HG02943 (cell line): ENCODE measurements around the gene APBA1.

Experiments used
- ATAC-seq: cut with Tn5 transposase; IDR thresholded peaks from one replicate; pipeline ENCODE4 v1.9.1; 2021; ENCODE audit warnings: mild to moderate bottlenecking, low read depth, moderate library complexity; ENCODE audit not compliant: unreplicated experiment

The APBA1 gene

DNA sequence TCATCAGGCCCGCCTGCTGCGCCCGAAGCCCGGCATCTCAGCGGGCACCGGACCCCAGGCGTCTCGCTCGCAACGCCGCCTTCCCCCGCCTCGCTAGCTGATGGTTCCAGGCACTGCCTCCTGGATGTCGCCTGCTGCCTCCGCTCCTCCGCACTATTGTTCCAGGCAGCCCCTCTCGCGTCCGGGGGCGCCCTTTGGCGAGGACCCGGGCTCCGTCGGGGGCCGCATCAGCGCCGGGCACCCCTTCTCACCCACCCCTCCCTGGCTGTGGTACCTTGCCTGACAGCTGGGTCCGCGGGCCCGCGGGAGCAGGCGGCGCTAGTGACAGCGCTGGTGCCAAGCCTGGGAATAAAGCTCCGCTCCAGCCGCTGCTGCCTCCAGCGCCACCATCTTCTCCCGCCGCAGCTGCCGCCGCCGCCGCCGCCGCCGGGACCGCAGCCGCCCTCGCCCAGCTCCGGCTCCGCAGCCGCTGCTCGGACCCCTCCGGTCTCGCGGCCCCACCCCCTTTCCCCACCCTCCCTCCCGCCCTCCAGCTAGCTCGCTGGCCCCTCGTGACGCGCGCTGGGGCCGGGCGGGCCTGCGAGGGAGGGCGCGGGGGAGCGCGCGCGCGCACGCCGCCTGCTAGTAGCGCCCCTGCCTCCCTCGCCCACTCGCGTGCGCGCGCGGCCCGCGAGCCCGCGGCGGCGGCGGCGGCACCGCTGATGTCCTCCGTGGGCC lies at the start of gene APBA1:
TSS of gene APBA1 (minus strand) at position 493 of the 717 bp plus-strand sequence.
- ATAC-seq = peak; percentile 37

DNA sequence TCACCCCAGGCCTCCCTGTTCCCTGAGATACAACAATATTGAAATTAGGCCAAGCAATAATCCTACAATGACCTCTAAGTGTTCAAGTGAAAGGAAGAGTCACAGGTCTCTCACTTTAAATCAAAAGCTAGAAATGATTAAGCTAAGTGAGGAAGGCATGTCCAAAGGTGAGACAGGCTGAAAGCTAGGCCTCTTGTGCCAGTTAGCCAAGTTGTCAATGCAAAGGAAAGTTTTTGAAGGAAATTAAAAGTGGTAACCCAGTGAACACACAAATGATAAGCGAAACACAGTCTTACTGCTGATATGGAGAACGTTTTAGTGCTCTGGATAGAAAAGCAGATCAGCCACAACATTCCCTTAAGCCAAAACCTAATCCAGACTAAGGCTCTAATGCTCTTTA lies 47.8 kb upstream of the APBA1 start:
- no peak for ATAC-seq

DNA sequence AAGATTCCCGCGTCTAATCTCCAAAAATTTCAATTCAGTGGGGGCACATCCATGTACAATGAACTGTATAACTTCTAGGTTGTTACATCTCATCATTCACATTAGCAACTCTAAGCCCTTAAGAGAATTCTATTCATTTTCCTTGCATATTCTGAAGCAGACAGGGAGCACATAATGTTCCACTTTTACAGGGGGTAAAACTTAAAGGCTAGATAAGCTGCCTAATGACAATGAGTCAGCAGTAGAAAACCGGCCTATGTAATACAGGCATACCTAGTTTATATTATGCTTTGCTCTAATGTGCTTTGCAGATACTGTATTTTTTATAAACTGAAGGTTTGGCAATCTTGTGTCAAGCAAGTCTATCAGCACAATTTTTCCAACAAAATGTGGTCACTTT lies 47.2 kb upstream of the APBA1 start:
- no peak for ATAC-seq

DNA sequence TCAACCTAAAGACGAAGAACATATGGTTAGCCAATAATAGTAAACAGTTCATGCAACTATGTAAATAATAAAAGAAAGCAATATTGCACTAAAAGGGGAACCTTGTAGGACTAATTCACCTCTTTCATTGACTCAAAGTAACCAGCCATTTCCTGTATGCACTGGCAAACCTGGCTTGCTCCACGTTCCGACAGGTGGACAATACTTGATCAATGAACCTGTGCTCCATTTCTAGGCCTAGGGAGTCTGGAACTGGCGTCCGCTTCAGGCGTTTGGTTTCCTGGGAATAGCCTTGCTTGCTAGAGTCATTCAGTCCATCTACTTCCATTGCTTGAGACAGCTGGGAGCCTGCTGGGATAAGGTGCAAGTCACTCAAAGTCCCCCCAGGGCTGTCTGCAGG lies 46.0 kb upstream of the APBA1 start:
- no peak for ATAC-seq

DNA sequence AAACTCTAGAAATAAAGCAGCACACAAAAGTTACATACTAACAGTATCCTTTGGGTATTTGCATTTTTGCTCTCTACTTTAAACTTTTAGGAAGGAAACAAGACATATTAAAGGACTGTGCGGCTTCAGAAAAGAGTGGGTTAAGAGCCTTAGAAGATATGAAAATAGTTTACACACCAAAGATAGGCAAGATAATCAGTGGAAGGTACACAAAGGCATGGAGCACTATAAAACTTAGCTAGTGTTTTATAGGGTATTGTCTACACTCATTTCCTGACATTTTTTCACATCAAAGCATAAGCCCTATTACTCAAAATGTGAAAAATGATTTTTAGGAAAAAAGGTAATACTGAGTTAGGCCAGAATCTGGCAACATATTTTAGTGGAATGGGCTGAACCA lies 43.7 kb upstream of the APBA1 start:
- ATAC-seq = no peak

DNA sequence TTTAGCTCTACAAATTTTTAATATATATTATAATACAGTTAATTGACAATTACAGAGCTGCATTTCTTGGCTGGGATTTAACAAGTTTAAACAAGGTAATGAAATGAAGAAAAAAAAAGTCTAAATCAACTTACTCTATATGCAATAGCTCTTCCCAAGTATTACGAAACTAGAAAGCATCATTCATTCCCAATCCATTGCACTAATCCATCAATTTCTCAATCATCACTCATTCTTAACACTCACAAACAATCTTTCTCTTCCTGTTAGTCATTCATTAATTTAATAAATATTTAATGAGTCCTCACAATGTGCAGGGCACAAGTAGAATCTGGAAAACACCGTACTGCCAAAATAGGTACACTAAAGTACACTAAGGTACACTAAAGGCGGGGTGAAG lies 42.9 kb upstream of the APBA1 start:
- no peak for ATAC-seq

DNA sequence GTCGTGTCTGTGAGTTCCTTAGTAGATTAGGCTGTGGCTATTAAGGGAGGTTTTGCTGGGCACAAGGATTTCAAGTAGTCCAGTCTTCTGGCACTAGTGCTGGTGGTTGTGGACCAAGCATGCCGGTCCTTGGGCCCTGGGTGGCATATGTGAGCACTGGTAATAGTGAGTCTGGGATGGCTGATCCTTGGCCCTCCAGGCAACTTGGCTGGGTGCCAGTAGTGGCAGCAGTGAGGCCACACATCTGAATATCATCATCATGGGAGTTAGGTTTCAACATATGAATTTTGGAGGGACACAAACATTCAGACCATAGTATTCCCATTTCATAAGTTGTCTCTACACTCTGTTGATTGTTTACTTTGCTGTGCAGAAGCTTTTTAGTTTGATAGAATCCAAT lies 25.3 kb upstream of the APBA1 start:
- ATAC-seq = no peak

DNA sequence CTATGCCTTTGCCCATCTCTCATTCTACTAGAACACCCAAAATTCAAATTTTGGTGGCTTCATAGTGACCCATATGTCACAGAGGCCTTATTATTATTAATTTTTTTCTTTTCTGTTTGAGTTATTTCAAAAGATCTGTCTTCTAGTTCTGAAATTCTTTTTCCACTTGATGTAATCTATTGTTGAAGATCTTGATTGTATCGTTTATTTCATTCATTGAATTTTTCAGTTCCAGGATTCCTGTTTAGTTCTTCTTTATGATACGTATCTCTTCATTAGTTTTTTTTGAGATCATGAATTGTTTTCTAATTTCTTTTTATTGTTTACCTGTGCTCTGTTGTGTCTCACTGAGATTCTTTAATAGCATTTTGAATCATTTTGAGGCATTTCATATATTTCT lies 24.6 kb upstream of the APBA1 start:
- ATAC-seq = no peak

DNA sequence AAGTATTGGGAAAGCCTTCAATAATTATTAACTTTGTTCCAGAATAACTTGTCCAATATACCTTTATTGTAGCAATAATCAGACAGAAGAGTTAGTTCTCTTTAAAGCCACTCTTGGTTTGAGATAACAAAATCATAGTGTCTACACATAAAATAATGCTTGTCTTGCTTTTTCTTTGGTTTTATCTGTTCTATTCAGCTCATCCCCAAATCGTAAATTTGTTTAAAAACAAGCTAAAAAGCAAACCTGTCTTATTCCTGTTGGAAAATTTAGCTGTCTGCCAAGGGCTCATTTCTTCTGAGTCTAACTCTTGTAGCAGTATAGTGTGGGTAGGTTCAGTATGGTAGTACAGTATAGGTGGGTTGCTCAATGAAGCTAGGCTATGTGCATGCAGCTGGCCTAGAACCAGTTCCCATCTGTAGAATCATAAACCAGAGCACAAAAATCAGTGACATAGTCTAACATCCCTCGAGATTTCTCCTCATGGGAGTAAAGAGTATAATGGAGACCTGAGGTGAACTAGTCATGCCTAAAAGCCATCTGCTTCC lies 17.9 kb upstream of the APBA1 start:
- ATAC-seq = no peak

DNA sequence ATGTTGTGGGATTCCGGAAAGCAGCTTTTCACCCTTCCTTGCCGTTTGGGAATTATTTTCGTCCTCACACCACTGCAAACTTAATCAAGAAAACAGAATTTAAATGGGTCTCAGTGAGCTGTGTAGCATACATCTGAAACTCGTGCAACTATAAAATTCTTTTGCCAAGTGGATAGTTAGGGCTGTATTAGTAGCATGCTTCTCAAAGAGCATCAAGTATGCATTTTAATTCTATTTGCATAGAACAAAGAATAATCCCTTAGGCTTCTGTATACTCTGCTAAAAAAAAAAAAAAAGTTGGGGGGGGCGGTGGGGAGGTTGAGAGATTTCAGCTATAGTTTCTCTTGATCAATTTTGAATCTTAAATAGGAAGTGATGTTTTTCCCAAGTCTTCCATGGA lies 11.8 kb upstream of the APBA1 start:
- ATAC-seq = no peak

DNA sequence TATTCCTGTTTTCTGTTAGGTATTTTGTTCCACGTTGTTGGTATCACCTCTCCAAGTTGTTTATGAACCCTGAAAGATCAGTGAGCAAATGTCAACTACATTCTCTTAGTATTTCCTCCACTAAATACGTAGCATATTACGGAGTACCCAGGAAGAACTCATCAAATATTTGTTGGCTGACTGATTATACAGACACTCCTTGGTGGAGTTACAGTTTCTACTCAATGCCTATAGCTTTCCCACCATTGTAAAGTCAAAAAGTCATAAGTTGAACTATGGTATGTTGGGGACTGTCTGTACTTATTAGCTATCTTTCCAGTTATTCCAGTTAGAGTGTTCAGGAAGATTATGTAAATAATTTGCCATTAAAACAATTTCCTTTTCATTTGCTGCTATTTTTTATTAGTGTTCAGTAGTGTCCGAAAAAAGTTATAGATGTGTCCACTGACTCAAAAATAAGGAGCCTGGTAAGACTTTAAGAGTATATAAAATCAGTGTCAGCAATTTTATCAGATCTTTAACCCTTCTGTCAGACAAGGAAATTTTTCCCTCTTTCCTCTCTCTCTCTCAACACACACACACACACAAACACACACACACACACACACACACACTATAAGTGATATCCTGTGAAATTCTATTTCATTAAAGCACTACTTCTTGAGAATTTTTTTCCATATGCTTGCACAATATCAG lies 6.8 kb upstream of the APBA1 start:
- ATAC-seq = no peak

DNA sequence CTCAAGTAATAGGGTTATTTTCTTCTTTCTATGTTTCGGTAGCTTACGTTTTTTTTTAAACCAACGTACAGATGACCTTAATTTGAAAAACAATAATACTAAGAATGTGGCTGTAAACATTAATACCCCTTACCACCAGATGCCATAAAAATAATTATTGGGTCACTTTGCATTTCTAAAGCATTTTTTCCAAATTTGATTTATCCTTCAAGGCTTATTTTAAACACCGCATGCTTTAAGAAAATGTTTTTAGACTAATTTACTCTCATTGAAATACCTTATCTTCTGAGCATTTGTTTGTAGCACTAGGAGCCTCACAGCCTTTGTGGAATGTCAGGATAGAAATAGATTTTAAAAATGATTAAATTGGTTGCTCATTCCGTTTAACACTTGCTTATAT lies 5.8 kb upstream of the APBA1 start:
- no peak for ATAC-seq

DNA sequence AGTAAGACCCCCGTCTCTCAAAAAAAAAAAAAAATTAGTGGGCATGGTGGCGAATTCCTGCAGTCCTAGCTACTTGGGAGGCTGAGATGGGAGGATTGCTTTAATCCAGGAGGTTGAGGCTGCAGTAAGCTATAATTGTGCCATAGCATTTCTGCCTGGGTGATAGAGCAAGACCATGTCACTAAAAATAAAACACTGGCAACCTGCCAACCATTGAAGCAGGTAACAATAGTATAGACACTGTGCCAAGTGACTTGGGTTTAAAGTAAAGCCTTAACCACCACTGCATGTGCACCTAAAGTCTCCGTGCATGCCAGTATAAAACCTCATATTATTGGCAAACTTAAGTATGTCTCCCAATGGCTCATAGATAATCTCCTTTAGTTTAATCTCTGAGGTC lies 3.4 kb upstream of the APBA1 start:
- ATAC-seq = no peak

DNA sequence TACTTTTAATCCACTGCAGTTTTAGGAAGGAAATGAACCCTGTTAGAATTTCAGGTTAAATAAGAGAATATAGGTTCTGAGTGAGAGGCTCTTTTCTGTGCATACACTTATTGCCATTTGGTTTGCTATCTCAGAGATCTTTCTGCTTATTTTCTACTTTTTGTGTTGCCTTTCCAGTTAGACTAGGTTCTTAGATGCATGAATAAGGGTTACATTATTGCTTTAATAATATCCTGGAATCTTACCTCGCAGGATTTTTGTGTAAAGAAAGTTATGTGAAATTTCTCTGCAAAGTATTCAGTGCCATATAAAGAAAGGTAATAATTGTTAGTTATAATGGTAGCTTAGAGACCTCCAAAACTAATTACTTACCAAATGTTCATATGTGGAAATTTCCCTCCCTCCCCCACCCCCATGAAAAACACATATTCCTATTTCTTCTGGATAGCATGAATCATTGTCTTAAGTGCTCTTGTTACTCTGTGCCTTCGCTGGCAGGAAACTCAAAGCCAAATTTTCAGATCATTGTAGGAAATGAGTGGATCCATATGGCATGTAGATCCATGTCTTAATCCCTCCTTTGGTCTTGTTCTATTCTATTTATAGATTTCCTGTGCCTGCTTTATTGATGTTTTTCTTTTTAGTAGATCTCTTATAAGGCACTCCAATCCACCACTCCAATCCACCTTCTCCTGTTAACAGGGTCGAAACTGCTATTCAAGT lies 2.7 kb upstream of the APBA1 start:
- no peak for ATAC-seq

DNA sequence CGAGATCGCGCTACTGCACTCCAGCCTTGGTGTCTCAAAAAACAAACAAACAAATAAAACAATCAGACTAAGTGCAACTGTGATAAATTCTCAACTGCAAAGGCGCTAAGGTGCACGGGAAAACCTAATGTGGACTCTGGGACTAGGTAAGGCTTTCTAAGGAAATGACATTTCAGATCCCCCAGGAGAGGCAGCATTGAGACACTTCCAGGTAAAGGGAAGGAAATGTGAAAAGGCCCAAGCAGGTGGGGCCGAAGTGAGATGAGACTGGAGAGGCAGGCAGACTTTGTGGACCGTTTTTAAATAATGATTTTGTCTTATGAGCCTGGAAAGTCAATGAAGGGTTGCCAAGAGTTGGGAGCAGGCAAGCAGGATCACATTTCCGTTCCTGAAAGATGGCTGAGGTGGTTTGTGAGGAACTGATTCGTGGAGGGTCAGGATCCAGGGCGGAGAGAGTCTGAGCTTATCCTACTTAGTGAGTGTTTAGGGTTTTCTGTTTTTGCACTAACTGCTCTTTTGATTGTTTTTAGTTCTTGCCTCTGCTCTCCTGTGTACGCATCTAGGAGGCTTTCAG lies 2.0 kb upstream of the APBA1 start:
- ATAC-seq = no peak

DNA sequence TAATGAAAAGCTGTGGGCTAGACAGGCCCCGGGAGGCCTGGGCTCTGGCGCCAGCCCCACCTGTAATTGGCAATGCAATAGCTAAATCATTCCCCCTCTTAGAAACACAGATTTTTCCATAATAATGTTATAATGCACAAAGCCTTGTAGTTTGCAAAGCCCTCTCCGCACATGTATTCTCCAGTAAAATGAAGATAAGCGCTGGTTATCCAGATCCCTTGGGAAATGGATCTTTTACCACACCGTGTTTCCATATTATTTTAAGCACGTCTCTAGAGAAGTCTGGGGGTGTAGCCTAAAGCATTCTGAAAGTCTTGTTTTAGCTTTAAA lies 1.1 kb upstream of the APBA1 start:
- no peak for ATAC-seq

DNA sequence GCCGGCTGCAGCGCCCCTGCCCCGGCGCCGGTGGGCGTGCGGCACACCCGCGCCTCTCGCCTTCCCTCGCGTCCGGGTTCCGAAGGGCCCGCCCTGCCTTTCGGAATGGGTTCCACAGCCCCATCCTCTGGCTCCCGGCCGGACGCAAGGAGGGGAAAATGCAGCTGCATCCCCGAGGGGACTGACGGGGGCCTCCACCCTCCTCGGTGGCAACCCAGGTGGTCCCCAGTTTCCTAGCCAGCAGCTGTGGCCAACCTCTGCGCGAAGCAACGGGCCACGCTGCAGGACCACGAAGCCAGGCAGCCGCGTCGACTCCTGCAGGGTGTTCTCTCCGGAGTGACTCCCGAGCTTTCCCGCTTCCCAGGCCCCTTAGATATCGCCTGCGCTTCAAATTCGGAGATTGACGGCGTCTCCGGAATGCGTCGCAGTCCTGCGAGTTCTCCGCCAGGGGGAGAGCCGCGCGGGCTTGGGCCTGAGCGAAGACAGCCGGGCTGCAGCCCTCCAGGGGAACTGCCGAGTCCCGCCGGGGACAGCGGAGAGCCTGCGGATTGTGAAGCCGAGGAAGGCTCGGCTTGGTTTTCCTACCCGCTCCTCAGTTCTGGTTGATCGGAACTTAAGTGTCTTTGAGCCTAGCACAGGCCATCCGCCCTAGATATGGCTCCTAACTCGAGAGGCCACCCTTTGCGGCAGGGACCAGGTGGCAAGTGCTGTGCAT lies 582 bp upstream of the APBA1 start:
- peak; percentile 94 for ATAC-seq

DNA sequence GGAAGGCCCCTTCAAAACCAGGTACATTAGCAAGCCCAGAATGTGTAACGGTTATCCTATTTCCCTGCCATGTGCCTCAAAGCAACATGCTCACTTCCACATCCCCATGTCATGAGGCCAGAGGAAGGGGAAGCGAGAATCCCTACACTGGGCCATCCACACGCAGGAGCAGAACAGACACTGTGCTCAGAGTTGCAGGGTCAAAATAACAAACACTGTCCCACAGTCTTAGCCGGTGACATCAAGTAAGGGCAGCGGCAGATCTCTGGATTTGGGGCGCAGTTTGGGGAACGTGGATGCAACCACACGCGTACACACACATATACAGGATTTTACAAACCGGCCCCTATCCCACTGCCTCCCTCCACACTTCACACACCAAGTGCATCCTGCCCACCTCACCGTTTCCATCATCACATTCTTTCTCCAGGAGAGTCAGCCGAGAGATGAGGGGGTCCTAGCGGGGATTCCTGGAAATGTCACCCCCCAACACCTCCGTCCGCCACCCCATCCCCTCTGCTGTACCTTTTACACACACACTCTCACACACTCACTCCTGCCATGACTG lies 776 bp downstream of the APBA1 start:
- ATAC-seq = no peak

DNA sequence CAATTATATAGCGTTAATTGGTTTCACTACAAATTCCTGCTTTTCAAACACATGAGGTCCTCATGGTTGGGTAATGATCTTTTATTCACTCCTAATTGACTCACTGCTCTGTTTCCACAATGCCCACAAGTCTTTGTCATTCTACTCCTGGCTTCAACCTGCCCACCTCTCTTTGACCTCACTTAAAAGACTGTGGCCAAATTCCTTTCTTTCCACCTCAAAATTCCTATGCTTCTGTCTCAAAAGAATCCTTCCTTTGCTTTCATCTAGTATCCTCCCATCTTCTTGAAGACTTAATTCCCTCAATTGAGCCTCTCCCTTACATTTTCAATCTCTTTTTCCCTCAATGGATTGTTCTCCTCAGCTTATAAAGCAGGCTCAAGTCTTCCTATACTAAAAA lies 4.9 kb downstream of the APBA1 start:
- no peak for ATAC-seq

DNA sequence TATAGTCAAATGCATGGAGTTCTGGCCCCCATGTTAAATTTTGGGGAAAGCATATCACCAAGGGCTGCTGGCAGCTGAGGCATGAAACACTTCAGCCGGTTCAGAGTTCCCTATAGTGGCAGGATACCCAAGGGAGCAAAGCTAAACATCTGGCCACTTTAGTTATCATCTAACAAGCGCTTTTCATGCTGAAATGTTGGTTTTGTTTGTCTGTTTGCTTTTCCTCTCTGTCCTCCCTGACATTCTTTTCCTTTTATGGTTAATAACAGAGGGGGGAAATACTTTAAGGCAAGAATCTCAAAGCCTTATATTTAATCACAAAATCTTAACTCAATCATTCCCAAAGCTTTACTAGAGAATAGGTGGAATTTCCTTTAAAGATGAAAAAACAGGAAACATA lies 11.9 kb downstream of the APBA1 start:
- no peak for ATAC-seq
